Lower lobe of right lung (tissue), 2 donors: ENCODE measurements around the gene WASL. TPM values are rescaled to one million over a fixed set of nuclear protein-coding genes. Genes with fewer than 3 reads are reported as not detected.

Source experiments
- ATAC-seq, 2 donors: fragments of 200-7000 bp; cut with Tn5 transposase; one replicate each; pipeline ENCODE4 v1.9.1; 2020 to 2022; ENCODE audit warnings: mild to moderate bottlenecking in 2 of 2, moderate library complexity in 2 of 2
- DNase-seq: peaks from one replicate; pipeline ENCODE4 v3.0.0-alpha.2; 2020
- H3K27ac ChIP-seq: fragments of 200-600 bp; one replicate; pipeline ENCODE4 v1.8.0; 2022
- H3K27me3 ChIP-seq: fragments of 200-600 bp; one replicate; pipeline ENCODE4 v1.8.0; 2022; ENCODE audit warnings: low read depth
- H3K36me3 ChIP-seq: fragments of 200-600 bp; one replicate; pipeline ENCODE4 v1.8.0; 2022; ENCODE audit warnings: mild to moderate bottlenecking
- H3K4me1 ChIP-seq: fragments of 200-600 bp; one replicate; pipeline ENCODE4 v1.8.0; 2022
- H3K4me3 ChIP-seq: fragments of 200-600 bp; one replicate; pipeline ENCODE4 v1.8.0; 2022; ENCODE audit warnings: mild to moderate bottlenecking
- H3K9me3 ChIP-seq: fragments of 200-600 bp; one replicate; pipeline ENCODE4 v1.8.0; 2022
- intact Hi-C: fragments of 100-400 bp; cut with DNase I; formaldehyde crosslinking; loops from one replicate; pipeline ENCODE4 v1.11.0; 2022
- total RNA-seq: library from RNA; stranded (reverse); fragmentation: NEBNext Ultra II Directional; extraction: Animal tissue kit (Norgen Biotek cat#: 25700); gene quantifications from one replicate; pipeline ENCODE4 v1.2.1, GENCODE V29; 2021
- TF ChIP-seq, protein P1 (sequence below): fragments of 200-600 bp; IDR thresholded peaks from one replicate; pipeline ENCODE4 v1.8.0; 2022; ENCODE audit warnings: antibody characterized with exemption, mild to moderate bottlenecking
- donor health status: DM: no; HTN: yes; CAD: no; lungs with severe emphysema.

The WASL gene
- total RNA-seq, 1 donor from 2014 or later, result 33.3 TPM

DNA sequence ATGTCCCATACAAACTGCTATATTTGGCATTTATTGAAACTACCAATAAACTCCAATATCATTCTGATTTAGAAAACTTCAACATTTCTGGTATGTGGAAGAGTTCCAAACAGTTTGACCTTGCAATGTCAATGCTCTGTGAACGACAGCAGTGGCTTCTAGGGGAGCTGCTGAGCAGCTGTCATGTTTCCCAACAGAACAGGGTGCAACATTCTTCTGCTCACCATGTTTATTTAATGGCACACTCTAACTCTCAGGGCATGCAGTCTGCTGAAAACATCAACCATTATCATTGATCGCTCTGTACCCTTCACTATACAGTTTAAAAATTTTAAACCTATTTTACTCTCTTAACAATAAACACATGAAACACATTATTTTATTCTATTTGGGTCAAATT, 67.2 kb downstream of the WASL start:
- H3K27me3 ChIP-seq, result no peaks in the 10 kb centered on the region
- peaks cover 9% of the 10 kb centered on the region for H3K4me1 ChIP-seq
- no peaks in the 10 kb centered on the region for H3K9me3 ChIP-seq
- H3K36me3 ChIP-seq, result peaks cover 35% of the 10 kb centered on the region
- intact Hi-C loops, result loop anchor here (10.0 kb wide), 1 partner anchor 183 kb away; no protein-coding TSS in a partner anchor
- no peak for DNase-seq
- TF ChIP-seq, protein P1, sequence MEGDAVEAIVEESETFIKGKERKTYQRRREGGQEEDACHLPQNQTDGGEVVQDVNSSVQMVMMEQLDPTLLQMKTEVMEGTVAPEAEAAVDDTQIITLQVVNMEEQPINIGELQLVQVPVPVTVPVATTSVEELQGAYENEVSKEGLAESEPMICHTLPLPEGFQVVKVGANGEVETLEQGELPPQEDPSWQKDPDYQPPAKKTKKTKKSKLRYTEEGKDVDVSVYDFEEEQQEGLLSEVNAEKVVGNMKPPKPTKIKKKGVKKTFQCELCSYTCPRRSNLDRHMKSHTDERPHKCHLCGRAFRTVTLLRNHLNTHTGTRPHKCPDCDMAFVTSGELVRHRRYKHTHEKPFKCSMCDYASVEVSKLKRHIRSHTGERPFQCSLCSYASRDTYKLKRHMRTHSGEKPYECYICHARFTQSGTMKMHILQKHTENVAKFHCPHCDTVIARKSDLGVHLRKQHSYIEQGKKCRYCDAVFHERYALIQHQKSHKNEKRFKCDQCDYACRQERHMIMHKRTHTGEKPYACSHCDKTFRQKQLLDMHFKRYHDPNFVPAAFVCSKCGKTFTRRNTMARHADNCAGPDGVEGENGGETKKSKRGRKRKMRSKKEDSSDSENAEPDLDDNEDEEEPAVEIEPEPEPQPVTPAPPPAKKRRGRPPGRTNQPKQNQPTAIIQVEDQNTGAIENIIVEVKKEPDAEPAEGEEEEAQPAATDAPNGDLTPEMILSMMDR, result no peak
- peak; percentile 32 to 61 for ATAC-seq
- H3K4me3 ChIP-seq, result no peak overlapping the region
- H3K27ac ChIP-seq, result no peak overlapping the region

DNA sequence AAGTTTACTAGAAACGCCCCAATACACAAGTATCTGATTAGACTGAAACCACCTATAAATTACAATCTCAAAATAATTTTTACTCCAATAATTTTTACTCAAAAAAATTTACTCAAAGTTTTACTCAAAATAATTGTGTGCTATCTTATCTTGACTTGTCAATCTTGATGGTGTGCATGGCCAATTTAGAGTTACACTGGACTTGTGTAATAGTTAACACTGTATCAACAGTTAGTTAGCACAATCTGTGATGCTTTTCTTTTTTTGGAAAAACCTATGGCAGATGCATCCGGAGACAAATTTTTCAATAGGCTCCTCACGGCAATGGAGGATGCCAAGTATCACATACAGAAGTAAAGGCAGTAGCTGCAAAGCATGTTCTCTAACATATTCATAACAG, 68.2 kb downstream of the WASL start:
- peaks cover 32% of the 10 kb centered on the region for H3K36me3 ChIP-seq
- H3K9me3 ChIP-seq, result no peaks in the 10 kb centered on the region
- no peak overlapping the region for H3K27ac ChIP-seq
- DNase-seq (no peak), ATAC-seq (no peak)
- TF ChIP-seq, protein P1, result no peak
- intact Hi-C loops, result loop anchor here (10.0 kb wide), 1 partner anchor 184 kb away; no protein-coding TSS in a partner anchor
- H3K4me3 ChIP-seq, result no peak overlapping the region
- peaks cover 9% of the 10 kb centered on the region for H3K4me1 ChIP-seq
- H3K27me3 ChIP-seq, result no peaks in the 10 kb centered on the region

DNA sequence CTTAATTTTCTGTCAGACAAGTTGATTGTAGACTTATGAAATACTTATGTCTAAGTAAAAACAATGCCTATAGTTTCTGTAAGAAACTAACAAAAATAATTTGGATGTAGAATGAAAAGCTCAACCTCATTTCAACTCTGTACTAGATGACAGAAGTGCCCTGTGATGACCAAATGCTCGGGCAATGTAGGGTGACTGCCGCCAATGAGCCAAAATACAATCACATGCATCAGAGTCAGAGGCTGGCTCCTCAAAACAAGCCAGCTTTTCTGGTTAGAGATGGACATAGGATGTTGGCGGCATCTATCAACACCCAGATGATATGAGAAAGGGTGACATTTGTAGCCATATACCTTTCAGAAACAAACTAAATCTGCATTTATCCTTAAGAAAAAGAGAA, 69.2 kb downstream of the WASL start:
- Histone ChIP-seq H3K4me3 (no peak overlapping the region), H3K27ac (no peak overlapping the region), H3K9me3 (no peaks in the 10 kb centered on the region), H3K27me3 (no peaks in the 10 kb centered on the region), H3K36me3 (peaks cover 25% of the 10 kb centered on the region), H3K4me1 (peaks cover 12% of the 10 kb centered on the region)
- no peak for ATAC-seq
- intact Hi-C loops, result loop anchor here (10.0 kb wide), 1 partner anchor 185 kb away; no protein-coding TSS in a partner anchor
- TF ChIP-seq, protein P1, result no peak
- DNase-seq, result no peak

DNA sequence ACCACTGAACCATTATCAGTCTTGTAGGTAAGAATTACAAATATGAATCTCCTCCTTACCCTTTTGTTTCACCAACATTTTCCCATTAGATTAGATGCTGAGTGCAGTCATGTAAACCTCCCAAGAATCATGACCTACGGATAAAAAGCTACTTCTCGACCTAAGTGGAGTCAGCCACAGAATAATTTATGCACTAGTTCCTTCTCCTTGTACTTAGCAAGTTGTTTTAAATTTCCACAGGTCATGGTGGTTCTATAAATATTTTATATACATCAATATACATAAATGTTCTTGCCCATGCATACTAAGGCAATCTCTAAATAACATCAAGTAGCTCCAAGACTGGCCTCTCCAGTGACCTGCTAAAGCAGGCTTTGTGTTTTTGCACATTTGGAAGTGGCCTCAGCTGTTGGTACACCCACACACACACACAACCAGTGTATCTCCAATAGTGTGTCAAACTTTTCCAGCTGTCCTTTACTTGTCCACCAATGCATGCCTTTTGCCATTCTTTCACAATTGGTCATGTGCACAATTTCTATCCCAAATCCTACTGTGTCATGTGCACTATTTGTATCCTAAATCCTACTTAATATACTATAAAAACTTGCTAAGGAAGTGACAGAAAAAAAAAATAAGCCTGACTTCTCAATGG, 71.6 kb downstream of the WASL start:
- no peaks in the 10 kb centered on the region for H3K27me3 ChIP-seq
- intact Hi-C loops, result no loop called here
- no peak for DNase-seq
- TF ChIP-seq, protein P1, result no peak
- no peak overlapping the region for H3K4me3 ChIP-seq
- ATAC-seq, result no peak
- peaks cover 11% of the 10 kb centered on the region for H3K36me3 ChIP-seq
- peaks cover 14% of the 10 kb centered on the region for H3K4me1 ChIP-seq
- no peak overlapping the region for H3K27ac ChIP-seq
- no peaks in the 10 kb centered on the region for H3K9me3 ChIP-seq

DNA sequence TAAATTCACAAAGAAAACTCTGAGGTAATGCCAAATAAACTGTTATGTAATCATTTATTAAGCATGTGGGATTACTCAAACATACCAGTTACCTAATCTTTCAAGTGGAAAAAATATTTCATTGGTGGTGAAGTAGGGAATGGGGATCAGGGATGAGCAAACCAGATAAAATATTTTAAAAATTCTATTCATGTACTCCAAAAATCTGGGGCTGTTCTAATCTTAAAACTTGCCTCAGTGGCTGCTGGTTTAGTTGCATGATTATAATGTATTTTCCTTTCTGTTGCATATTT, 73.7 kb downstream of the WASL start:
- Histone ChIP-seq H3K4me3 (no peak overlapping the region), H3K27ac (no peak overlapping the region), H3K9me3 (no peaks in the 10 kb centered on the region), H3K36me3 (no peaks in the 10 kb centered on the region), H3K27me3 (no peaks in the 10 kb centered on the region), H3K4me1 (peaks cover 14% of the 10 kb centered on the region)
- intact Hi-C loops, result no loop called here
- DNase-seq (no peak), ATAC-seq (peak; percentile 44 to 77)
- TF ChIP-seq, protein P1, result no peak
